Bronchial epithelial cell (primary cell): ENCODE data around the gene GUCA1C. TPM values are rescaled to one million over a fixed set of nuclear protein-coding genes. Genes with fewer than 3 reads are reported as not detected.

Experiments
- DNase-seq: peaks from one replicate; pipeline ENCODE4 v3.0.0-alpha.2; 2010; ENCODE audit warnings: low read depth
- FAIRE-seq: peaks from 2 replicates; lab custom pipeline; 2011; peaks lifted over from hg19 to GRCh38; lab: Jason Lieb, UNC
- H3K27me3 ChIP-seq: 2 replicates; pipeline ENCODE4 v1.5.1; 2011; ENCODE audit warnings: low read length; ENCODE audit not compliant: control insufficient read depth, insufficient read depth
- H3K36me3 ChIP-seq: 2 replicates; pipeline ENCODE4 v1.5.1; 2011; ENCODE audit warnings: low read length; ENCODE audit not compliant: control insufficient read depth, insufficient read depth
- H3K4me3 ChIP-seq: 2 replicates; pipeline ENCODE4 v1.5.1; 2011; ENCODE audit warnings: mild to moderate bottlenecking, low read depth, low read length, control low read depth
- total RNA-seq: library from RNA; depleted of rRNA; stranded (reverse); fragments of >200 nt; gene quantifications from 2 replicates; pipeline ENCODE4 v1.2.1, GENCODE V29; 2014
- TF ChIP-seq, protein P1 (sequence below): IDR thresholded peaks from 2 replicates; pipeline ENCODE4 v1.5.1; 2011; ENCODE audit warnings: mild to moderate bottlenecking, moderate library complexity, low read length, control low read depth, inconsistent platforms; ENCODE audit not compliant: insufficient read depth, severe bottlenecking

The GUCA1C gene
- total RNA-seq, 1 donor from 2014 or later = not detected

DNA sequence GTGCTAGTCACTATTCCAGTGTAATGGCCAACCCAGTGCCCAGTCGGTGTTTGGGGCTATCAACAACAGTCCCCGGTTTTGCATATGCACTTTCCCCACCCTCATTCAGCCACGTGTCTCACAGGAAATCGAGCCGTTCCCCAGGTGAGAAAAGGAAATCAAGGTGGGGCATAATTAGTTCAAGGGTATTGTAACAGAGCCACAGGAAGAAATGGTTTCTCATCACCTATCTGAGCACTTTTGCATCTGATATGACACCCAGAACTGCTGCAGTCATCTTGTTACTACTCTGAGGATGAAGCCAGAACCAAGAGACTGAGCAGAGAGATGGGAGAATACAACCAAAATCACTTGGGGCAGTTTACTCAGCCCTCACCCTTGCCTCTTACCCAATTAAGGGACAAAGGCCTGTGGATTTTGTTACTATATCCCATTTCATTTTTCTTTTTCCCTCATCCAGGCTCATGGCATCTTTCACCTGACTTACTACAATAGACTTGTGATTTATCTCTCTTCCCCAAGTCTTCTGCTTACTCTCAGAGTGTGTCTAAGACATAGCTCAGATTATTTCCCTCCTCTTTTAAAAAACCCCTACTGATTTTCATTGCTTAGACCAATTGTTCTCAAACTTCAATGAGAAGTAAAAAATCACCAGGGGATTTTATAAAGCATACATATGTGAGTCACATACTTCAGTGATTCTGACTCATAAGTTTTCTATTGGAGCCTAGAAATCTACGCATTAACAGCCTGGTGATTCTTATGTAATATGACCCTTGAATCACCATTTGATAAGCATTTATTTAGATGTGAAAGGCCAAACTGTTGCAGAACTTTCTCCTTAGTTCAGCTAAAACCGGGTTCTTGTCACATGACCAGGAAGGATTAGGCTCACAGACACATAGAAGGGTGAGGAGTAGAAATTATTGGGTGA is 90.5 kb downstream of the GUCA1C start:
- H3K27me3 ChIP-seq = no peaks in the 10 kb centered on the region
- DNase-seq (peak; percentile 94), FAIRE-seq (no peak)
- H3K4me3 ChIP-seq = no peak overlapping the region
- TF ChIP-seq, protein P1, sequence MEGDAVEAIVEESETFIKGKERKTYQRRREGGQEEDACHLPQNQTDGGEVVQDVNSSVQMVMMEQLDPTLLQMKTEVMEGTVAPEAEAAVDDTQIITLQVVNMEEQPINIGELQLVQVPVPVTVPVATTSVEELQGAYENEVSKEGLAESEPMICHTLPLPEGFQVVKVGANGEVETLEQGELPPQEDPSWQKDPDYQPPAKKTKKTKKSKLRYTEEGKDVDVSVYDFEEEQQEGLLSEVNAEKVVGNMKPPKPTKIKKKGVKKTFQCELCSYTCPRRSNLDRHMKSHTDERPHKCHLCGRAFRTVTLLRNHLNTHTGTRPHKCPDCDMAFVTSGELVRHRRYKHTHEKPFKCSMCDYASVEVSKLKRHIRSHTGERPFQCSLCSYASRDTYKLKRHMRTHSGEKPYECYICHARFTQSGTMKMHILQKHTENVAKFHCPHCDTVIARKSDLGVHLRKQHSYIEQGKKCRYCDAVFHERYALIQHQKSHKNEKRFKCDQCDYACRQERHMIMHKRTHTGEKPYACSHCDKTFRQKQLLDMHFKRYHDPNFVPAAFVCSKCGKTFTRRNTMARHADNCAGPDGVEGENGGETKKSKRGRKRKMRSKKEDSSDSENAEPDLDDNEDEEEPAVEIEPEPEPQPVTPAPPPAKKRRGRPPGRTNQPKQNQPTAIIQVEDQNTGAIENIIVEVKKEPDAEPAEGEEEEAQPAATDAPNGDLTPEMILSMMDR = no peak
- no peaks in the 10 kb centered on the region for H3K36me3 ChIP-seq

DNA sequence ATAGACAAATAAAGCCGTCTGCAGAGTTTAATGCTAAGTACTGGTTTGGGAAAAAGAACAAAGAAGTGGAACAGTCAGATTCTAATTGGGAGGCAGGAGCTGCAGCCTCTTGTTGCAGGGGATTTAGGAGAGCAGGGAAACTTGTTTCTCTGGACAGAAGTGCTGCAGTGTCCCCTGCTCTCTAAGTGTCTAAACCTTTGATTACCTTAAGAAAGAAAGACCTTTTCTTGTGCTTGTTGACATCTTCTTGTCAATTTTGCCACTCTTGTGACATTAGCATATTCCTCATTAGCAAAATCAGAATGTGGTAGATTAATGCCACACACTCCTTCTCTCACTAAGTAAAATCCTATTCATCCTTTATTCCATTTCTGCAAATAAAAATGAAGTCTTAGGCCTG is 92.3 kb downstream of the GUCA1C start:
- H3K36me3 ChIP-seq = no peaks in the 10 kb centered on the region
- H3K27me3 ChIP-seq = no peaks in the 10 kb centered on the region
- TF ChIP-seq, protein P1 = no peak
- no peak overlapping the region for H3K4me3 ChIP-seq
- FAIRE-seq (no peak), DNase-seq (no peak)

Other genes with a start within 250 kb of the GUCA1C start
- gene RETNLB, start 196.5 kb downstream of the GUCA1C start, total RNA-seq = not detected in 2 replicates
- not detected in 2 replicates for gene TRAT1, start 131.1 kb downstream of the GUCA1C start, total RNA-seq
- gene MORC1, start 164.3 kb upstream of the GUCA1C start, total RNA-seq = not detected in 2 replicates
- not detected in 2 replicates for gene C3orf85, start 182.8 kb upstream of the GUCA1C start, total RNA-seq